Liver (tissue), 9 donors: ENCODE results near the gene JAKMIP2. TPM values are rescaled to one million over a fixed set of nuclear protein-coding genes. Genes with fewer than 3 reads are reported as not detected.

Source experiments
- DNase-seq: peaks from one replicate; pipeline ENCODE4 v3.0.0-alpha.2; 2017; ENCODE audit warnings: low spot score
- H3K27ac ChIP-seq, 2 donors: one replicate each; pipeline ENCODE4 v1.7.0; 2013; ENCODE audit warnings: inconsistent platforms in 2 of 2, low read length in 2 of 2, control low read depth in 1 of 2, low read depth in 1 of 2, mild to moderate bottlenecking in 1 of 2
- H3K27me3 ChIP-seq, 4 donors: one replicate each; pipeline versions ENCODE4 v1.6.1 to v1.7.0; 2013; ENCODE audit warnings: low read length in 3 of 4, inconsistent platforms in 1 of 4, mild to moderate bottlenecking in 1 of 4, moderate library complexity in 1 of 4; ENCODE audit not compliant: control insufficient read depth in 4 of 4, insufficient read depth in 4 of 4
- H3K36me3 ChIP-seq, 4 donors: one replicate each; pipeline versions ENCODE4 v1.6.1 to v1.7.0; 2013; ENCODE audit warnings: low read length in 3 of 4, mild to moderate bottlenecking in 3 of 4, low read depth in 1 of 4, moderate library complexity in 1 of 4; ENCODE audit not compliant: control insufficient read depth in 4 of 4, insufficient read depth in 3 of 4
- H3K4me1 ChIP-seq, 4 donors: one replicate each; pipeline versions ENCODE4 v1.6.1 to v1.7.0; 2013; ENCODE audit warnings: low read length in 3 of 4, mild to moderate bottlenecking in 3 of 4, moderate library complexity in 1 of 4; ENCODE audit not compliant: control insufficient read depth in 4 of 4, insufficient read depth in 4 of 4
- H3K4me3 ChIP-seq, 3 donors: one replicate each; pipeline versions ENCODE4 v1.6.1 to v1.7.0; 2013; ENCODE audit warnings: low read length in 3 of 3, control low read depth in 1 of 3, low read depth in 1 of 3, mild to moderate bottlenecking in 1 of 3
- H3K9ac ChIP-seq, 2 donors: one replicate each; pipeline ENCODE4 v1.7.0; 2013; ENCODE audit warnings: low read length in 2 of 2, mild to moderate bottlenecking in 2 of 2, moderate library complexity in 2 of 2, control low read depth in 1 of 2, low read depth in 1 of 2
- H3K9me3 ChIP-seq, 4 donors: one replicate each; pipeline versions ENCODE4 v1.6.1 to v1.7.0; 2013; ENCODE audit warnings: low read length in 3 of 4; ENCODE audit not compliant: control insufficient read depth in 4 of 4
- CTCF ChIP-seq: fragments of 150-350 bp; IDR thresholded peaks from 2 replicates; pipeline ENCODE4 v1.5.1; 2017; ENCODE audit warnings: improper control_type of control experiment, low read depth, low read length; ENCODE audit not compliant: missing input control
- FOXA2 ChIP-seq: IDR thresholded peaks from 2 replicates; pipeline ENCODE4 v1.6.1; 2016; ENCODE audit warnings: antibody characterized with exemption
- HNF4G ChIP-seq: IDR thresholded peaks from 2 replicates; pipeline ENCODE4 v1.6.1; 2016; ENCODE audit warnings: antibody characterized with exemption
- JUND ChIP-seq, 2 donors: IDR thresholded peaks; 2 replicates each; pipeline ENCODE4 v1.6.1; 2016; ENCODE audit warnings: antibody characterized with exemption in 2 of 2
- MAX ChIP-seq: IDR thresholded peaks from 2 replicates; pipeline ENCODE4 v1.6.1; 2016; ENCODE audit warnings: antibody characterized with exemption
- RAD21 ChIP-seq, 2 donors: IDR thresholded peaks; 2 replicates each; pipeline ENCODE4 v1.6.1; 2016; ENCODE audit warnings: antibody characterized with exemption in 2 of 2, mild to moderate bottlenecking in 2 of 2
- REST ChIP-seq: IDR thresholded peaks from 2 replicates; pipeline ENCODE4 v1.6.1; 2016; ENCODE audit warnings: antibody characterized with exemption, mild to moderate bottlenecking
- RXRA ChIP-seq, 2 donors: IDR thresholded peaks; 2 replicates each; pipeline ENCODE4 v1.6.1; 2017 to 2018; ENCODE audit warnings: antibody characterized with exemption in 2 of 2, mild to moderate bottlenecking in 1 of 2
- TAF1 ChIP-seq: conservative IDR thresholded peaks from 2 replicates; pipeline ENCODE4 v1.6.1; 2016; ENCODE audit warnings: antibody characterized with exemption, mild to moderate bottlenecking
- YY1 ChIP-seq: IDR thresholded peaks from 2 replicates; pipeline ENCODE4 v1.6.1; 2016; ENCODE audit warnings: antibody characterized with exemption, mild to moderate bottlenecking
- ZBTB33 ChIP-seq: IDR thresholded peaks from 2 replicates; pipeline ENCODE4 v1.6.1; 2016; ENCODE audit warnings: antibody characterized with exemption
- WGBS: extraction: QIAGEN DNeasy Blood & Tissue Kit; methylation state at CpG from one replicate; pipeline ENCODE4 v1.1.7; 2013; 5-methylcytosine and 5-hydroxymethylcytosine counted together
- polyA plus RNA-seq, 2 donors: library from polyadenylated mRNA; stranded (reverse) in 1 of 2; unstranded in 1 of 2; fragments of 200-250 nt in 1 of 2; fragments of >200 nt in 1 of 2; fragmentation: Nextera tagmentation in 1 of 2; extraction: Ambion mirVana in 1 of 2; gene quantifications; one replicate each; pipeline versions ENCODE4 v1.2.1 to v1.2.3, GENCODE V29; 2013 to 2015
- total RNA-seq, 2 donors: library from RNA; depleted of rRNA; stranded (reverse); fragments of >200 nt; gene quantifications; one replicate each; pipeline ENCODE4 v1.2.3, GENCODE V29; 2014
- donor health status: healthy.
- donor health status: healthy.
- donor health status: healthy.
- donor health status: healthy.
- donor health status: healthy.

Gene JAKMIP2
- total and polyA plus RNA-seq, 4 donors, result 0.06 to 0.38 (median 0.24) TPM

GRCh38 chr5:147760086-147760875, 22.2 kb downstream of the JAKMIP2 start:
- Histone ChIP-seq H3K4me3 (no peak overlapping the region), H3K36me3 (no peaks in the 10 kb centered on the region), H3K9ac (no peak overlapping the region), H3K27ac (no peak overlapping the region), H3K9me3 (no peaks in the 10 kb centered on the region), H3K4me1 (no peaks in the 10 kb centered on the region), H3K27me3 (no peaks in the 10 kb centered on the region)
- TF ChIP-seq TAF1, result no peak
- TF ChIP-seq FOXA2, result no peak
- no peak for TF ChIP-seq JUND (IDR thresholded peaks at IDR 0.05)
- TF ChIP-seq ZBTB33, result no peak
- no peak for TF ChIP-seq YY1
- TF ChIP-seq CTCF, result no peak
- no peak for TF ChIP-seq REST
- no peak for TF ChIP-seq MAX
- TF ChIP-seq RAD21 (IDR thresholded peaks at IDR 0.05), result no peak
- TF ChIP-seq HNF4G, result no peak
- TF ChIP-seq RXRA (IDR thresholded peaks at IDR 0.05), result no peak
- DNase-seq, result no peak
- 22% methylated on average over 2 of the region's 2 CpGs for WGBS

GRCh38 chr5:147759441-147759840, 23.1 kb downstream of the JAKMIP2 start:
- DNase-seq, result no peak
- 83% methylated on average over 1 of the region's 1 CpG for WGBS
- TF ChIP-seq FOXA2 (no peak), CTCF (no peak), ZBTB33 (no peak), TAF1 (no peak), YY1 (no peak)
- Histone ChIP-seq H3K4me1 (no peaks in the 10 kb centered on the region), H3K36me3 (no peaks in the 10 kb centered on the region), H3K9me3 (no peaks in the 10 kb centered on the region), H3K27ac (no peak overlapping the region), H3K9ac (no peak overlapping the region), H3K4me3 (no peak overlapping the region), H3K27me3 (no peaks in the 10 kb centered on the region)
